ENCODE measurements around the gene KCNMB4. TPM values are rescaled to one million over a fixed set of nuclear protein-coding genes. Genes with fewer than 3 reads are reported as not detected.

KCNMB4 gene
- total RNA-seq = 55.1 TPM

GRCh38 chr12:70365648-70366518 lies at the start of gene KCNMB4:
TSS of gene KCNMB4 (plus strand) at chr12:70366290. CDS start at chr12:70366735, 445 bp downstream.

Small RNA genes within 50 kb of the gene (small RNA-seq; reads per million reads assigned to genes)
- not detected for gene RNU4-65P (ENCODE audit: low replicate concordance)

Other genes starting within 250 kb of the KCNMB4 start
- 368 TPM for gene CNOT2, start 122.9 kb upstream of the KCNMB4 start, total RNA-seq

Measured in parietal lobe (tissue), 2 donors.